HG03064 (cell line): ENCODE results near the gene EHD4.

Experiments used
- ATAC-seq: cut with Tn5 transposase; IDR thresholded peaks from one replicate; pipeline ENCODE4 v1.9.1; 2021; ENCODE audit warnings: low read depth; ENCODE audit not compliant: unreplicated experiment

The EHD4 gene

GRCh38 chr15:41972253-41973242 lies at the start of gene EHD4:
Gene EHD4 (minus strand): TSS chr15:41972557. CDS start chr15:41972494, 63 bp downstream.
- ATAC-seq: peak; percentile 73

- ATAC-seq: no peak
Observed at GRCh38 chr15:42021593-42021992, 49.2 kb upstream of the EHD4 start.

GRCh38 chr15:42020713-42021273 lies 48.4 kb upstream of the EHD4 start, which contains the start of gene PLA2G4E:
Gene PLA2G4E (minus strand): TSS chr15:42021042. CDS start chr15:42021030, 12 bp downstream.
- no peak for ATAC-seq

GRCh38 chr15:42018306-42019224 lies 46.2 kb upstream of the EHD4 start:
- ATAC-seq: no peak

GRCh38 chr15:42016971-42017370 lies 44.6 kb upstream of the EHD4 start:
- ATAC-seq: no peak

- ATAC-seq: no peak
Observed at GRCh38 chr15:42014406-42014805, 42.0 kb upstream of the EHD4 start.

- ATAC-seq: no peak
Observed at GRCh38 chr15:42012928-42013482, 40.6 kb upstream of the EHD4 start.

GRCh38 chr15:42012241-42012640 lies 39.9 kb upstream of the EHD4 start:
- no peak for ATAC-seq

GRCh38 chr15:42011074-42011473 lies 38.7 kb upstream of the EHD4 start:
- ATAC-seq: no peak

- no peak for ATAC-seq
Observed at GRCh38 chr15:42010434-42010833, 38.1 kb upstream of the EHD4 start.

- ATAC-seq: no peak
Observed at GRCh38 chr15:42009474-42009873, 37.1 kb upstream of the EHD4 start.

- ATAC-seq: no peak
Observed at GRCh38 chr15:42009022-42009421, 36.7 kb upstream of the EHD4 start.

- no peak for ATAC-seq
Observed at GRCh38 chr15:42007386-42007785, 35.0 kb upstream of the EHD4 start.

- no peak for ATAC-seq
Observed at GRCh38 chr15:42002333-42002732, 30.0 kb upstream of the EHD4 start.

GRCh38 chr15:42001236-42001635 lies 28.9 kb upstream of the EHD4 start:
- ATAC-seq: no peak

- ATAC-seq: no peak
Observed at GRCh38 chr15:41999290-42000285, 27.2 kb upstream of the EHD4 start.

GRCh38 chr15:41997845-41998244 lies 25.5 kb upstream of the EHD4 start:
- ATAC-seq: no peak

GRCh38 chr15:41996921-41997592 lies 24.7 kb upstream of the EHD4 start:
- ATAC-seq: no peak

GRCh38 chr15:41996376-41996775 lies 24.0 kb upstream of the EHD4 start:
- ATAC-seq: no peak
